Skin of body (tissue), 2 donors: ENCODE data around the gene TMEM151A. TPM values are rescaled to one million over a fixed set of nuclear protein-coding genes. Genes with fewer than 3 reads are reported as not detected.

Source experiments
- DNase-seq: peaks from one replicate; lab custom pipeline; 2025; lab: John Stamatoyannopoulos, UW
- total RNA-seq: library from RNA; depleted of rRNA; stranded (reverse); fragments of >200 nt; gene quantifications from one replicate; pipeline ENCODE4 v1.2.3, GENCODE V29; 2014

The TMEM151A gene
- total RNA-seq, 1 donor from 2014 or later, result not detected

DNA sequence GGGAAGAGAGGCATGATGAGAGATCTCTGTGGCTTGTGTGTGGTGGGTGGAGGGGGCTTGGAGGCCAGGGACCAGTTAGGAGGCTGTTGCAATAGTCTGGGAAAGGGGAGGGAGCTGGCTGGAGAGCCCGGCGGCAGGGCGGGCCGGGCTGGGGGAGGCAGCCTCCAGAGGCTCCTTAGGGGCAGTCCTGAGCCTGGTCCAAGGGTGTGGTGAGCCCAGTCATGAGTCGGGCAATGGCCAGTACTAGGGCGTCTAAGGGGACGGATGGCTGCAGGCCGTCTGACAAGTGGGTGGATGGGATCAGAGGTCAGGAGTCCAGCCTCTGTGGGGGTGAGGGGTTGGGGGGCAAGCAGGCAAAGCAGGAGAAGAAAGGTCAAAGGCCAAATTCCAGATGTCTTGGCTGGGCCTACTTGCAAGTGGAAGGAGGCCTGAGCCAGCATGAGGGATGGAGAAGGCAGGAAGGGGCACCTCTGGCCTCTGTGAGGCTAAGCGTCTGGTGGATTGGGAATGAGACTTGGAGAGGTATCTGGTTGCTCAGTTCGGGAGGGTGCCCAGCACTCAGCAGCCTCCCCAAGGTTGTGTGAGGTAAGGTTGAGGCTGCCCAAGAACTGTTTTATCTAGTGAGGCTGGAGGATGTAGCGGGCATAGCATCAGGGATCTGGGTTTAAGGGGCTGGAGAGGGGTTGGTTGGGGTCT is 31.2 kb downstream of the TMEM151A start:
- peak; percentile 20 for DNase-seq

DNA sequence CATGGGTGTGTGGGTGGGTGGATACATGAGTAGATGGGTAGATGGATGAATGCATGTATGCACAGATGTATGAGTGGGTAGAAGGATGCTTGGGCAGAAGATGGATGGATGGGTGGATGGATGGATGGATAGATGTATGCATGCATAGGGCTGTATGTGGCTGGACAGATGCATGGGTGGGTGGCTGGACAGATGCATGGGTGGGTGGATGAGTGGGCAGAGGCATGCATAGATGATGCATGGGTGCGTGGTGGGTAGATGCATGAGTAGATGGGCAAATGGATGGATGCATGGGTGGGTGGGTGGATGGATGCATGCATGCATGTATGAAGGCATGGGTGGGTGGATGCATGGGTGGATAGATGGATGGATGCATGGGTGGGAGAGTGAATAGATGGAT is 32.0 kb downstream of the TMEM151A start:
- no peak for DNase-seq

DNA sequence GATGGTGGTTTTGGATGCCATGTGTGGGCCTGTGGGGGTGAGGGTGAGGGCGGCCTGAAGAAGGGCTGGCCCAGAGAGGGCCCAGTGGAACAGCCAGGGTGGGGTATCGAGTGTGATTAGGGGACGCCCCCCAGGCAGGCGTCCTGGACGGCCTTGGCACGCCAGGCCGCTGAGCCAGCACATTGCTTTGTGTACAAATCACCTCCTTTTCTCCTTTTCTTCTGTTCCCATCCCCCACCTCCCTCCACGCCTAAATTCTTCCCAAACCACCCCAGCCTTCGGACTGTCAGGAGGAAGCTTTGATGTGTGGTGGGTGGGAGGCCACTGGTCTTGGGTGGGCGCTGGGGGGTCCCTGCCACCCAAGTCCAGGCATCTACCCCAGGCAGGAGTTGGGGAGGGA is 33.0 kb downstream of the TMEM151A start:
- DNase-seq, result no peak

DNA sequence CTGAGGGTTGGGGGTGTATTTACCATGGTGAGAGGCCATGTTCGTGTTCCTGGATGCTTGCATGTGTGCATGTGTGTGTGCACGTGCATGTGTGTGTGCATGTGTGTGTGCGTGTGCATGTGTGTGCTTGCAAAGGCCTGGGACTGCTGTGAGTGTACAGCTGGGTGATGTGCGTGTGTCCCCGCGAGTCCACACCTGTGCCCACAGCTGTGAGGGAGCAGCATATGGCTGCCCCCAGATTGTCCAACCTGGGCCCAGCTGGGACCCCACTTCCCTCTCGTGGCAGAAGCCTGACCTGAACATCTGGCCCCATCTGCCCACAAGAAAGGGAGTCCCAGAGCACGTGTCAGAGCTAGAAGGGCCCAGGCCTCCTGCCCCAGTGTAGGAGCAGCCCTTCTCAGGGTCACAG is 33.6 kb downstream of the TMEM151A start:
- DNase-seq, result no peak

DNA sequence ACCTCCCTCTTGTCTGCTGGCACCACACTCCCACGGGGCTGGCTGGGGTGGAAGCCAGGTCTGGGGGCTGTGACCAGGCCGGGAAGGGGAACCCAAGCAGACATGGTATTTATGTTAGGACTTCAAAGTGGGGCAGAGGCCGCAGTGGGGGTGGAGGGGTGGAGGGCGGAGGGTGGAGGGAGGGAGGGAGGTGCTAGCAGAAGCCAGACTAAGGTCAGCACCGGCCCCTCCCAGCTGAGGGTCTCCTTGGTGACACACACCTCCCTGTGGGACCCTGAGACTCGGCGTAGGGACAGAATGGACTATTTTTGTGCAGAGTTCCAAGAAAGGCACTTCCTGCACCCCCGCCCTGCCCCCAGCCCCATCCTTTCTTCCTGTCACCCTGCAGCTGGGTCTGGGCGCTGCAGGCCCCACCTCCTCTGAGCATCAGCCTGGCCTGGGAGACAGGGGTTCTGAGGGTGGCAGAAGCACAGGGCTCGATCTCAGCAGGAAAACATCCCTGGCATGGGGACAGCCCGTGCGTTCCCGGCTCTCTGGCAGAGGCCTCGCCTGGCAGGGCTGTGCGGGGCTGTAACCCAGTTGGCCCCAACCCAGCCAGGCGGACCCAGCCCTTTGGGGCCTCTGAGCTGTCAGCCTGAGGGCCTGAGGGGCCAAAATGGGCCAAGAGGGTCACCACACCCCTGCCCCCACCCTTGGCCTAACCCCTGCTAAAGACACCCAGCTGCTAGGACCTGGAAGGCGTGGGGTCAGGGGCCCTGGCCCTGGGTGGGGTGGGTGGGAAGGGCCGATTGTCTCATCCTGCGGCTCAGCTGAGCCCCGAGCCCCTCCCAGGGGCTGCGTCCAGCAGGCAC is 34.8 kb downstream of the TMEM151A start:
- DNase-seq, result peak; percentile 67

DNA sequence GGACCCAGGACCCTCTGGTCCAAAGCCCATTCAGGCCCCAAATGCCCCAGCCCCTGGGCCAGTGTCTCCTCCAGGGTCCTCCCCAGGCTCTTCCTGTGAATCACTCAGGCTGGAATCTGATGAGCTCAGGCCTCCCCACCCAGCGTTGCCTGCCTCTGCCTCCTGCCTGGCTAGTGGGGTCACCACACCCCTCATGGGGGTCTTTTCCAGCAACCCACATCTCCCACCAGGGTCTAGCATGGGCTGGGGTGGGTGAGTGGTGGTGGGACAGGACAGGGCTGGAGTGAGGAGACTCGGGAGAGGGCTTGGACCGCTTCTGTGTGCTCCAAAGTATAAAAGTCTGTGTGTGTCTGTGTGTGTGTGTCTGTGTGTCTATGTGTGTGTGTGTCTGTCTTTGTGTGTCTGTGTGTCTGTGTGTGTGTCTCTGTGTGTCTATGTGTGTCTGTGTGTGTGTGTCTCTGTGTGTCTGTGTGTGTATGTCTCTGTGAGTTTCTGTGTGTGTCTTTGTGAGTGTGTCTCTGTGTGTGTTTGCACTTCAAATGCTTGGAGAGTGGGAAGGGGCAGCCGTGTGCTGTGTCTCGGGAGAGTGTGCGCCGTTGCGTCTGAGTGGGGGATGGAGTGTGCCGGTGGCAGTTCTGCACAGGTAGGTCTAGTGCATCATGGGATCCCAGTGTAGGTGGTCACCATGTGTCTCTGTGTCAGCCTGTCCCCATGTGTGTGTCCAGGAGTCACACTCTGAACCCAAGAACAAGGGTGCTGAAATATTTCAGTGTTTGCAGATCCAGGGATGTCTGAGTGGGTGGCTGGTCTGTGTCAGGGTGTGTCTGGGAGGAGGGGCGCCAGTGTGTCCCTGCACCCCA is 35.7 kb downstream of the TMEM151A start:
- DNase-seq, result peak; percentile 26

DNA sequence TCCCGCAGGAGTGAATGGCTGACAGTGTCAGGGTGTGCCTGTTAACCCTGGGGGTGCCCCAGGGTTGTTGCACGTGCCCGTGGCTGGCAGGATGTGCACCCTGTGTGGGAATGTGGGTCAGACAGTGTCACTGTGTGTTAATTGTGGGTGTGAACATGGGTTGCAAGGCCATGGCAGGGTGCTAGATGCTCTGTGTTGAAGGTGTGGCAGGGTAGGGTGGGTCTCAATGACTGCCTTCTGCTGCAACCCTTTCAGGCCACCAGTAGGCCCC is 36.3 kb downstream of the TMEM151A start:
- DNase-seq, result no peak

DNA sequence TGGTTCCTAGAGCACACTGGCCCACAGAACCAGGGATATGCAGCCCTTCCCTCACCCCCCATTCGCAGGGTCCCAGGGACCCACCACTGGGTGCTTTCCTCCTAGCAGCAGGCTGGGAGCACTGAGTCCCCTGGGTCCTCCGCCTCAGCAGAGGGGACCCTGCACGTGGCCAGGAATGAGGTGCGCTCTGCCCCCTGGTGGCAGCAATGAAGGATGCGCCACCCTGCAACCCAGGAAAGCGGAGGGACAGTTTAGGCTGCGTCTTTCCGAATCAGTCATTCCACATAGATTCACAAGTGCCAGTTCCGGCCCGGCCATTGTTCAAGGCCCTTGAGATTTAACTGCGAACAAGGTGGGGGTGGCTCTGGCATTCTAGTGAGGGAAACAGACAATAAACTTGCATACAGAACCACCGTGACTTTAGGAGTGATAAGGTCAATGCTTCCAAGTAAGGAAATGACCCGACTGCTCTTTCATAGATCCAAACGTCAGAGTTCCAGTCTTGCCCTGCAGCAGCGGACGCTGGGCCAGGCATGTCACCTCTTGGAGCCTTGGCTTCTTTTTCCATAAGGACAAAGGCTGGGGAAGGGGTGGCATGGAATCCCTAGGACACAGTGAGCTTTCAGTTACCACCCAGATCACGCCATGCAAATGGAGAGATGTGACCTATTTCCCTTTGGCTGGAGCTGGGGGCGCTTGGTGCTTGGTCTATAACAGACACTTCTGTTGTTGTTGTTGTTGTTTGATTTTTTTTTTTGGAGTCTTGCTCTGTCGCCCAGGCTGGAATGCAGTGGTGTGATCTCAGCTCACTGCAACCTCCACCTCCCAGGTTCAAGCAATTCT is 36.8 kb downstream of the TMEM151A start:
- DNase-seq, result peak; percentile 77

DNA sequence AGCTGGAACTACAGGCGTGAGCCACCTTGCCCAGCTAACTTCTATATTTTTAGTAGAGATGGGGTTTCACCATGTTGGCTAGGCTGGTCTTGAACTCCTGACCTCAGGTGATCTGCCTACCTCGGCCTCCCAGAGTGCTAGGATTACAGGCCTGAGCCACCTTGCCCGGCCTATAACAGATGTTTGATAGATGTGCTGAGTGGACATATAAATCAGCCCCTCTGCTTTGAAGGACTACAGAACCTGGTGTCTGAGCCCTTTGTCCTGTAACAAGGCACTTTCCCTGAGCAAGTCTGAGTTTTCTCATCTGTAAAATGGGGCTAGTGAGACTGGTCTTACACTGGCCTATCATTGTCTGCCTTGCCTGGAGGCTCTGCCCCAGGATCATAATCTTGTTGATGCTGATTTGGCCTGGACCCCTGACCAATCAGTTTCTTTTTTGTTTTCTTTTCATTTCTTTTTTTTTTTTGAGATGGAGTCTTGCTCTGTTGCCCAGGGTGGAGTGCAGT is 37.5 kb downstream of the TMEM151A start:
- no peak for DNase-seq

DNA sequence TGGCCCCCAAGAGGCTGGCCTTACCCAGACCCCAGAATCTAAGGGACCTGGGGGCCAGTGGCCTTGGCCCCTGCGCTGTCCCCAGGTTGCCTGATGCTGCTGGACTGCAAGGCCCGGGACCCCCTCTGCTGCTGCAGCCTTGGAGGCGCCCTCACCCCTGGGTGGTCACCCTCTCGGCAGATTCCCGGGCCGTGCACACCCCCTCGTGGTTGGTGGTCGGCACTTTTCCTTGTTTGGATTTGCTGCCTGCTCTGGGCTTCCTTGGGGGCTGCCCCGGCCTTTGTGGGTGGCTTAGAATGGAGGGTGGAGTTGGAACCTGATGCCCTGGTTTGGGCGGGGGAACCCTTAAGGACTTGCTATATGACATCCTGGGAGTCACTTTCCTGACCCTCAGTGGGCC is 39.2 kb downstream of the TMEM151A start:
- DNase-seq, result no peak

DNA sequence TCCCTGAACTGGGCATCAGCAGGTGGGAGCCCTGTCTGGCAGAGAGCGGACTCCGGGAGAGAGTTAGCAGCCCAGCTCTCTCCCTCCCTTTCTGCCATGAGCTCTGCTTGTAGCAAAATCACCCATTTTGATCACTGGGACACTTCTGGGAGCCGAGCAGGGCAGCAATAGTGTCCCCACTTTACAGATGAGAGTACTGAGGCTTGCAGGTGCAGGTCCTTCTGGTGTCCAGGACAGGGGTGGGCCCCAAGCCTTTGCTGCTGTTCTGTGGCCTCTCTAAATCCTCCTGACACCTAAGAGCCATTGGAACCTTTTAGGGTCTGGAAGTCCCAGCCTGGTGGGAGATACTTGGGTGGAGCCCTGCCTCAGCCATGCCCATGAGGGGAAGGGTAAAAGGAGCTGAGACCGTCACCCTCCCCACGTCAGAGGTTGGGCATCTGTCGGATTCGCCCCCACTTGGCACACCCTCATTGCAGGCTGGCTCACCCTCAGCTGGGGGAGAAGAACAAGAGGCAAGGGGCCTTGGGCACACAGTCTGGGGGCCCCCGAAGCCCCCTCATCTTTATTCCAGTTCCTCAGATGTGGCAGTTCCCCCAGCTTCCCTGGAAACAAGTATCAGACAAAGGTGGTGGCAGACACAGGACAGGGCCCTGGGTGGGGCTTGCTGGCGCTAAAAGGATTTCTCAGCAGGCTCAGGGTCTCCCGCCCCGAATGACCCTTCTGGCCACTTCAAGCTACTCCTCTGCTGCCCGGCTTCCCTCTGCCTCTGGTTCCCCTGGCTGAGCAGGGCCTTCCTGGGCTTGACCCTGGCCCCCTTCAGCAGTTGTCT is 40.1 kb downstream of the TMEM151A start:
- no peak for DNase-seq

DNA sequence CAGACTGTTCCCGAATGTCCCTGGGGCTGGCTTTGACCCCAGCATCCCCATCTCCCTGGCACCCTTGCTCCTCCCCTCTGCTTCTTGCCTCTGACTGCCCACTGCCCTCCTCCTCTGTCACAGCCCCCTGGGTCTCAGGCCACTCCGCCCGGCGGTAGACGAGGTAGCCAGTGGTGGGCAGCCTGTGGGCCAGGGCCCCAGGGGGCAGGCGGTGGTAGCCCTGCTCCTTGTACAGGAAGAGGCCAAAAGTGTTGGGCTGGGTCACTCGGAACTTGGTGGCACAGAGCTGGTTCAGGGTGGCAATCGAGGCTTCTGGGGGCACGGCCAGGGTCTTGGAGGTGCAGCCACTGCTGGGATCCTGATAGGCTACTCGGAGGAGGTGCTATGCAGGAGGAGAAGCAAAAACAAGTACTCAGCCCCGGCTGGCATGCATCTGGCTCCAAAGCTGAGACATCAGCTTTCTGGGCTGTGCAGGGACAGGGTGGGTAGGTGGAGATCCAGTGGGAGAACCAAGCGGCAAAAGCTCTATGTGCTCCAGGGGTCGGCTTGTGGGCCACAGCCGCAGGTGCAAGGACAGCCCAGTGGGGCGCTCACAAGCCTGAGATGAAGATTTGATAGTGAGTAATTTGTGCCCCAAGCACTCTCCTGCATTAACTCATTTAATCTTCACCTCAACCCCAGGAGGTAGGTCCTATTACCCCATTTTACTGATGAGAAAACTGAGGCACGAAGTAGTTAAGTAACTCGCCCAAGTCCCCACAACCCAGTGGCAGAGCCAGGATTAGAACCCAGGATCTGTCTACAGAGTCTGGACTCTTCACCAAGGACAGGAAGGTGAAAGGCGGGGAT is 40.9 kb downstream of the TMEM151A start:
- no peak for DNase-seq

DNA sequence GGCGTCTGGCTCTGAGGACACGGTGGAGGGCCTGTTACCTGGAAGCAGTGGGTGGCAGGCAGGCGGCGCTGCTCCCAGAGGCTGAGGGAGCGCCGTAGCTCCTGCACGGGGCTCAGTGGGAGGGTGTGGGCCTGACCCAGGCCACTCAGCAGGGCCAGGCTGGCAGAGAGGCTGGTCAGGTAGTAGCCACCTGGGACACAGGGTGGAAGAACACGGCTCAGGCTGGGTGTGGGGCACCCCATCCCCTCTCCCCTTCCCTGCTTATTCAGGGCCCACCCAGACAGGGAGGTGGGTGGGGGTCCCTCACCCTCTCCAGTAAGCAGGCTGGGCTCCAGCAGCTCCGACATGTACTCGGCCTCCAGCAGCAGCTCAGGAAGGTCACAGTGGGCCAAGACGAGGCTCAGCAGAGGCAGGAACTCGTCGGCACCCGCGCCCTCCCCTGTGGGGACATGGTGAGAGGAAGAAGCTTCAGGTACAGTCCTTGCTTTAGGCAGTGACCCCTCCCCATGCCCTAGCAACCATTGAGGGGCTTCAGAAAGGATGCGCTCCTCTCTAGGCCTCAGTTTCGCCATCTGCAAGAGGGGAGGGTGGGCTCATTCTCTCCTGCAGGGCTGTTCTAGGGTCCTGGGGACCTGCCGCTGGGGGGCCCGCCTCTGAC is 41.7 kb downstream of the TMEM151A start:
- no peak for DNase-seq

DNA sequence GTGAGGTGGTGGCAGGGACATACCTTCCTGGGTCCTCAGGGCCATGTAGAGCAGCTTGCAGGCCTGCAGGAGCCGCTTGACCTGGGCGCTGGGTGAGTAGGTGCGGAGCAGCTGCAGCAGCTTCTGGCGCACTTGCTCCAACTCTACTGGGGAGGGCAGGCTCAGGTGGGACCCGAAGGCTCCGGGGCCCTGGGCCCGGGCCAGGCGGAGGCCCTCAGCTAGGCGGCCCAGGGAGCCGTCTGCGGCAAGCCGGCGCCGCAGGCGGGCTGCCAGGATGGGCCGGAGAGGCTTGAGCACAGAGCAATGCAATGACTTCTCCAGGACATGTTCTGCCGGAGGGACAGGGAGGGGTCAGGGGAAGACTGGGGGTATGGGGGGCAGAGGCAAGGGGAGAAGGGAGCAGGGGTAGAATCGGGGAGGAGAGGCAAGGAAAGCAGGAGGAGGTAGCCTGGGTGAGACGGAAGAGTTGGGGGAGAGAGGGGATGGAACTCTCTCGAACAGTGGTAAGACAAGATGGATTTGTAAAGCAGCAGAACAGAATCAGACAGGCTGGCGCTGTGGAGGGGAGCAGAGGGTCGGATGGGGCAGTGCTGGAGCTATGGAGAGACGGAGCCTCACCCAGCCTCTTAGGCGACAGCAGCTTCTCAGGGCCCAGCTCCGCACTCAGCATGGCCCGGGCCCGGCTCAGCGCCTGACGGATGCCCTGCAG is 42.4 kb downstream of the TMEM151A start:
- DNase-seq, result no peak

DNA sequence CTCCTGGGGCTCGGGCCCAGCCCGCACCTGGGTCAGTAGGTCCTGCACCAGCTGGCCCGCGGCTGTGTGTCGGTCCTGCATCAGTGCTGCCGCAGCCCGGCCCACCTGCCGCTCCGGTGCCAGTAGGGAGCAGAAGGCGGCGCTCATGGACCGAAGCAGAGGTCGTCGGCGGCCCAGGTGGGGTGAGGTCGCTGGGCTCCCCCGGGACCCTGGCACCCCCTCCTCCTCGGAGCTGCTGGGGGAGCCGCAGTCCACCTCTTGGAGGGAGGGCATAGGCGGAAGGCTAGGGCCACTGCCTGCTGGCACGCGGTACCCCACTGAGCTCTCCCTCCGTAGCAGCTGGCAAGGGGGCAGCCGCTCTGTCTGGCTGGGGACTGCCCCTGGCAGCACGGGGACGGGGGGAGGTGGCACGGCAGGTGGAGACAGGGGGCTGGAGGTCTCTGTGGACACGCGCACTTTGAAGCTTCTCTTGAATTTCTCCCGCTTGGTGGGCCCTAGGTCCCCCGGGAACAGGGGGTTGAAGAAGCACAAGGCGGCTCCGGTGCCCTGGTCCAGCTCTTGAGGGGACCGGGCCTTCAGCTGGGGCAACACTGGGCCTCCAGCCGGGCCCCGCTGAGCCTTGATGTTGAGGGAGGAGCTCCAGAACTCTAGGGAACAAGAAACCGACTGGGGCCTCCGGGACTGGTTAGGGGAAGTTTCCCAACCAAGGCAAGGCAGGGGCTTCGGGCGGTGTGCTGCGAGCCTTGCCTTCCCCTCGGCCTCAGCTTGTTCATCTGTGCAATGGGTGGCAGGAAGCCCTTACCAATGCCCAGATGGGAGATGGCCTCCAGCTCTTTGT is 43.1 kb downstream of the TMEM151A start:
- DNase-seq, result no peak

DNA sequence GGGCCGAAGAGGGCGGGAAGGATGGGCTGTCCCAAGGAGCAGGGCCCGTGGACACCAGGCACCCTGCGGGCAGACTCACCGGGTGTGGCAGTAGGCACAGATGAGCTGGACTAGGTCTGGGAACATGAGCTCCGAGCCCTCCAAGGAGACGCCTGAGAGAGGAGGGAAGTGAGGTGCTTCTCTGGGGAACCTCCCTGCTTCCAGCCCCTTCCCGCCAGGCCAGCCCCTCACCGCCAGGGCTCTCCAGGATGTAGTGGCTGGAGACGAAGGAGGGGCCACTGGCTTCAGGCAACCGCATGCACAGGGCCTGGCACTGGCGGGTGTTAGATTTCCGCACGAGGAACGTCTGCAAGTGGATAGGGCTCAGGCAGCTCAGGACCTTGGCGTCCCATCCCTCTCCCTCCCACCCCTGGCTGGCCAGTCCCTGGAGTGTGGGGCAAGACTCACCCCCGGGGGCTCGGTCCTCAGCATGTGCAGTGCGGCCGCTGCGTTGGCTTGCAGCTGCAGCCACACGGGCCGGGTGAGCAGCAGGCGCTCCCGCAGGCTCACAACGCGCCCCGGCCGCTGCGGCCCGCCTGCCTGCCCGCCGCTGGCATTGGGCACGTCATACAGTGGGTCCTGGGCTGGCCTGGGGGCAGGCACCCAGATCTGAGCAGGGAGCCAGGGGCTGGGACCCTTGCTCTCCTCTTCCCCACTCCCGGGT is 44.0 kb downstream of the TMEM151A start:
- DNase-seq, result peak; percentile 12
